NCI-H1417 treated with DMSO at 0.1 percent for 48 hours (cell line): ENCODE results near the gene GIMAP2.

Experiments
- DNase-seq: peaks from one replicate; lab custom pipeline; 2025; lab: John Stamatoyannopoulos, UW

GIMAP2 gene

GRCh38 chr7:150733482-150734095 is 48.1 kb downstream of the GIMAP2 start:
- no peak for DNase-seq

GRCh38 chr7:150734254-150734653 is 48.7 kb downstream of the GIMAP2 start:
- DNase-seq = no peak

- DNase-seq = no peak
Measured at GRCh38 chr7:150735596-150736358, 50.3 kb downstream of the GIMAP2 start.

- DNase-seq = no peak
Measured at GRCh38 chr7:150736864-150737263, 51.4 kb downstream of the GIMAP2 start.

- DNase-seq = no peak
Measured at GRCh38 chr7:150737265-150738055, 52.0 kb downstream of the GIMAP2 start, which contains the start of gene GIMAP5. GIMAP5 (plus strand) TSS chr7:150737418; CDS start chr7:150740885, 3,467 bp downstream.

- DNase-seq = no peak
Measured at GRCh38 chr7:150738092-150738491, 52.6 kb downstream of the GIMAP2 start.

GRCh38 chr7:150738591-150739001 is 53.1 kb downstream of the GIMAP2 start:
- DNase-seq = no peak

- no peak for DNase-seq
Measured at GRCh38 chr7:150739033-150739432, 53.5 kb downstream of the GIMAP2 start.

GRCh38 chr7:150740053-150740452 is 54.5 kb downstream of the GIMAP2 start:
- no peak for DNase-seq

- DNase-seq = no peak
Measured at GRCh38 chr7:150742286-150742968, 56.9 kb downstream of the GIMAP2 start.
